ENCODE data around the gene CBARP. TPM values are rescaled to one million over a fixed set of nuclear protein-coding genes. Genes with fewer than 3 reads are reported as not detected.

CBARP gene
- total RNA-seq, 1 experiment from 2014 or later: 23.8 TPM

DNA sequence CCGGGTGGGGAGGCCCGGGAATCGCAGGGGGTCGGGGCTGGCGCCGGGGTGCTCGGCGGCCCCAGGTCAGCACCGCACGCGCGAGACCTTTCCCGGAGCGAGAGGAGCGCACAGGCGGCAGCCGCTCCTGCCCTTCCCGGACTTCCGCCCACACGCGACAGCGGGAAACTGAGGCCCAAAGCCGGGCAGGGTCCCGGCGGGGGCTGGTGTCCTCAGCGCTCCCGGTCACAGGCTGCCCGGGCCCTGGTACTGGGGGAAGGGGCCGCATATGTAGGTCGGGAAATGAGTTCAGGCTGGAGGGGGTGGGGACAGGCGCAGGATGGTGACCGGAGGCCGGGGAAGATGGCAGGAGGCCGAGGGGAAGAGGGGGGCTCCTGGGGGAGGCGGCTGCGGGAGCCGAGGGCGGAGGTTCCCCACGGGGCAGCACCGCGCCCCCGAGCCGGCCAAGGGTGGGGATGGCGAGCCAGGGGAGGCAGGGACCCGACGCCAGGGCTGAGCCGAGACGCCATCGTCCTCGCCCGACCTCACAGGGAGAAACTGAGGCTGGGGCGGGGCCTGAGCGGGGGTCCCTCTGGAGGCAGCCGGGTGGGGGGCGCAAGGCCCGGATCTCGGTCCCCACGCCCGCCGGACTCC, 662 bp downstream of the CBARP start:
- Histone ChIP-seq H3K4me3 (replicated peaks in 1 of 2; ENCODE audit: low read depth in 1 of 2, low read length in 2 of 2) (peak overlapping the region; percentile 83 to 96), H3K27ac (ENCODE audit: low read depth, low read length) (peak overlapping the region; percentile 94), H3K9me2 (ENCODE audit: insufficient read depth) (no peaks in the 10 kb centered on the region), H3K79me2 (ENCODE audit: insufficient read depth, low read length) (peaks cover 27% of the 10 kb centered on the region), H2AFZ (ENCODE audit: low read depth, low read length, poor library complexity, severe bottlenecking) (no peak overlapping the region), H3K9ac (ENCODE audit: low read length) (peak overlapping the region; percentile 95), H3K27me3 (ENCODE audit: insufficient read depth, low read length) (no peaks in the 10 kb centered on the region), H3K36me3 (ENCODE audit: control insufficient read depth in 1 of 2, insufficient read depth in 2 of 2, low read length in 2 of 2) (peaks cover 3 to 16% of the 10 kb centered on the region in 2 experiments; a peak in 3 of 4 replicates), H4K20me1 (ENCODE audit: insufficient read depth) (no peaks in the 10 kb centered on the region), H3K4me1 (ENCODE audit: control insufficient read depth in 1 of 2, insufficient read depth in 2 of 2, low read length in 2 of 2) (peaks cover 28 to 52% of the 10 kb centered on the region in 2 experiments), H3K9me3 (ENCODE audit: control insufficient read depth in 1 of 2, insufficient read depth in 1 of 2, low read depth in 1 of 2, low read length in 2 of 2) (no peaks in the 10 kb centered on the region), H3K4me2 (ENCODE audit: low read length) (peak overlapping the region; percentile 94)
- RAD21 ChIA-PET (ENCODE audit: low non-redundant PET in 1 of 2, low total read pairs in 2 of 2, uncharacterized antibody in 2 of 2, unreplicated experiment in 2 of 2): no interaction called here
- CTCF ChIA-PET: no interaction called here
- intact Hi-C loops (cut with micrococcal nuclease): no loop called here
- DNase-seq (ENCODE audit: low read depth, low spot score): no peak
- POLR2A ChIA-PET: no interaction called here
- peak; percentile 50 for TF ChIP-seq ZFX (IDR thresholded peaks at IDR 0.05)
- TF ChIP-seq, protein P1, sequence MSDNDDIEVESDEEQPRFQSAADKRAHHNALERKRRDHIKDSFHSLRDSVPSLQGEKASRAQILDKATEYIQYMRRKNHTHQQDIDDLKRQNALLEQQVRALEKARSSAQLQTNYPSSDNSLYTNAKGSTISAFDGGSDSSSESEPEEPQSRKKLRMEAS (IDR thresholded peaks at IDR 0.05): no peak
- ATAC-seq: 0 out of 2 replicates have a peak, but pooled peaks have one; percentile 1
- BruUV-seq (replicated peaks): no TSS peak

DNA sequence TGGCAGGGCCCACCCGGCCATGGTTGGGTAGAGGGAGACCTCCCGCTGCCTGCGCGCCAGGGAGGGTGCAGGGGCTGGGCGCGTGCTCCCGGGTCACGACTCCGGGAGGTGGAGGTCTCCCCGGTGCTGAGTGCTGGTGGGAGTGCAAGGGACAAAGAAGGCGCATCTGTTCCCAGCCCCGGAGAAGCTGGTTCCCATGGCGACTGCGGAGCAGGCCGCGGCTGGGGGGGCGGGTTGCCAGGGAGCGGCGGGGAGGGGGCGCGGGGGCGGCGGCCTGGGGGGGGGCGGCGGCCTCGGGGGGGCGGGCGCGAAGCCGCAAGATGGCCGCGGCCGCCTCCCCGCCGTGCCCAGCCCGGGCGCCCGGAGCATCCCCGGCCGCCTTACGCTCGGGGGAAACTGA, 1.2 kb downstream of the CBARP start:
- ChIA-PET CTCF (no interaction called here), POLR2A (interaction anchor here (0.9 kb wide), 1 partner anchor 9 kb away, joined by 3 read pairs; no protein-coding TSS in a partner anchor), RAD21 (ENCODE audit: low non-redundant PET in 1 of 2, low total read pairs in 2 of 2, uncharacterized antibody in 2 of 2, unreplicated experiment in 2 of 2) (no interaction called here)
- Histone ChIP-seq H3K79me2 (ENCODE audit: insufficient read depth, low read length) (peaks cover 22% of the 10 kb centered on the region; the same call in 1 of the 2 replicates), H3K27me3 (ENCODE audit: insufficient read depth, low read length) (no peaks in the 10 kb centered on the region), H3K9me3 (ENCODE audit: control insufficient read depth in 1 of 2, insufficient read depth in 1 of 2, low read depth in 1 of 2, low read length in 2 of 2) (no peaks in the 10 kb centered on the region), H3K4me1 (ENCODE audit: control insufficient read depth in 1 of 2, insufficient read depth in 2 of 2, low read length in 2 of 2) (peaks cover 30 to 58% of the 10 kb centered on the region in 2 experiments), H3K9me2 (ENCODE audit: insufficient read depth) (no peaks in the 10 kb centered on the region), H3K27ac (ENCODE audit: low read depth, low read length) (peak overlapping the region; percentile 94), H3K4me2 (ENCODE audit: low read length) (peak overlapping the region; percentile 94), H2AFZ (ENCODE audit: low read depth, low read length, poor library complexity, severe bottlenecking) (no peak overlapping the region), H3K36me3 (ENCODE audit: control insufficient read depth in 1 of 2, insufficient read depth in 2 of 2, low read length in 2 of 2) (peaks cover 3 to 16% of the 10 kb centered on the region in 2 experiments; a peak in 3 of 4 replicates), H4K20me1 (ENCODE audit: insufficient read depth) (no peaks in the 10 kb centered on the region), H3K4me3 (replicated peaks in 1 of 2; ENCODE audit: low read depth in 1 of 2, low read length in 2 of 2) (peak overlapping the region; percentile 83 to 96), H3K9ac (ENCODE audit: low read length) (peak overlapping the region; percentile 95)
- ATAC-seq (no peak), DNase-seq (ENCODE audit: low read depth, low spot score) (no peak)
- no TSS peak for BruUV-seq (replicated peaks)
- TF ChIP-seq SP1 (IDR thresholded peaks at IDR 0.05; ENCODE audit: low read depth) (no peak), POLR2AphosphoS5 (IDR thresholded peaks at IDR 0.05; ENCODE audit: low read depth, low read length) (no peak), ZFX (IDR thresholded peaks at IDR 0.05) (no peak), FOSL1 (IDR thresholded peaks at IDR 0.05; ENCODE audit: low read depth) (no peak), ZNF274 (IDR thresholded peaks at IDR 0.05; ENCODE audit: low read depth, low read length) (no peak), EZH2phosphoT487 (IDR thresholded peaks at IDR 0.05; ENCODE audit: borderline replicate concordance) (no peak), ELF1 (IDR thresholded peaks at IDR 0.05; ENCODE audit: borderline replicate concordance, low read depth) (no peak), POLR2A (IDR thresholded peaks at IDR 0.05; ENCODE audit: borderline replicate concordance, extremely low read depth, insufficient read depth, insufficient read length) (no peak), JUND (IDR thresholded peaks at IDR 0.05) (no peak), EGR1 (IDR thresholded peaks at IDR 0.05; ENCODE audit: low read depth) (no peak), TCF7L2 (IDR thresholded peaks at IDR 0.05; ENCODE audit: borderline replicate concordance, extremely low read depth, insufficient read depth, insufficient read length) (no peak)
- TF ChIP-seq, protein P2, sequence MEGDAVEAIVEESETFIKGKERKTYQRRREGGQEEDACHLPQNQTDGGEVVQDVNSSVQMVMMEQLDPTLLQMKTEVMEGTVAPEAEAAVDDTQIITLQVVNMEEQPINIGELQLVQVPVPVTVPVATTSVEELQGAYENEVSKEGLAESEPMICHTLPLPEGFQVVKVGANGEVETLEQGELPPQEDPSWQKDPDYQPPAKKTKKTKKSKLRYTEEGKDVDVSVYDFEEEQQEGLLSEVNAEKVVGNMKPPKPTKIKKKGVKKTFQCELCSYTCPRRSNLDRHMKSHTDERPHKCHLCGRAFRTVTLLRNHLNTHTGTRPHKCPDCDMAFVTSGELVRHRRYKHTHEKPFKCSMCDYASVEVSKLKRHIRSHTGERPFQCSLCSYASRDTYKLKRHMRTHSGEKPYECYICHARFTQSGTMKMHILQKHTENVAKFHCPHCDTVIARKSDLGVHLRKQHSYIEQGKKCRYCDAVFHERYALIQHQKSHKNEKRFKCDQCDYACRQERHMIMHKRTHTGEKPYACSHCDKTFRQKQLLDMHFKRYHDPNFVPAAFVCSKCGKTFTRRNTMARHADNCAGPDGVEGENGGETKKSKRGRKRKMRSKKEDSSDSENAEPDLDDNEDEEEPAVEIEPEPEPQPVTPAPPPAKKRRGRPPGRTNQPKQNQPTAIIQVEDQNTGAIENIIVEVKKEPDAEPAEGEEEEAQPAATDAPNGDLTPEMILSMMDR (IDR thresholded peaks at IDR 0.05 in 2 of 3, conservative IDR thresholded peaks at IDR 0.05 in 1 of 3; ENCODE audit: borderline replicate concordance in 1 of 3, insufficient read depth in 1 of 3, low read depth in 2 of 3, low read length in 2 of 3): no peak
- TF ChIP-seq, protein P3, sequence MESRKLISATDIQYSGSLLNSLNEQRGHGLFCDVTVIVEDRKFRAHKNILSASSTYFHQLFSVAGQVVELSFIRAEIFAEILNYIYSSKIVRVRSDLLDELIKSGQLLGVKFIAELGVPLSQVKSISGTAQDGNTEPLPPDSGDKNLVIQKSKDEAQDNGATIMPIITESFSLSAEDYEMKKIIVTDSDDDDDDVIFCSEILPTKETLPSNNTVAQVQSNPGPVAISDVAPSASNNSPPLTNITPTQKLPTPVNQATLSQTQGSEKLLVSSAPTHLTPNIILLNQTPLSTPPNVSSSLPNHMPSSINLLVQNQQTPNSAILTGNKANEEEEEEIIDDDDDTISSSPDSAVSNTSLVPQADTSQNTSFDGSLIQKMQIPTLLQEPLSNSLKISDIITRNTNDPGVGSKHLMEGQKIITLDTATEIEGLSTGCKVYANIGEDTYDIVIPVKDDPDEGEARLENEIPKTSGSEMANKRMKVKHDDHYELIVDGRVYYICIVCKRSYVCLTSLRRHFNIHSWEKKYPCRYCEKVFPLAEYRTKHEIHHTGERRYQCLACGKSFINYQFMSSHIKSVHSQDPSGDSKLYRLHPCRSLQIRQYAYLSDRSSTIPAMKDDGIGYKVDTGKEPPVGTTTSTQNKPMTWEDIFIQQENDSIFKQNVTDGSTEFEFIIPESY (IDR thresholded peaks at IDR 0.05; ENCODE audit: extremely low read depth, insufficient replicate concordance, low read length): no peak
- TF ChIP-seq, protein P1 (IDR thresholded peaks at IDR 0.05): no peak
- intact Hi-C loops (cut with micrococcal nuclease): no loop called here
